Neural progenitor cell (in vitro differentiated cells): ENCODE data around the gene MATN4.
A peak's percentile ranks its signal among the peaks of the same experiment; 100 is the strongest.

ENCODE experiments used
- EZH2 ChIP-seq: fragments of 200-600 bp; sonication (generic); IDR thresholded peaks from 2 replicates; pipeline ENCODE4 v1.6.1; 2017; ENCODE audit warnings: antibody characterized with exemption, mild to moderate bottlenecking, moderate library complexity
- TF ChIP-seq, protein P1 (sequence below): fragments of 200-600 bp; sonication (generic); IDR thresholded peaks from 2 replicates; pipeline ENCODE4 v1.5.1; 2017; ENCODE audit warnings: antibody characterized with exemption, mild to moderate bottlenecking

DNA sequence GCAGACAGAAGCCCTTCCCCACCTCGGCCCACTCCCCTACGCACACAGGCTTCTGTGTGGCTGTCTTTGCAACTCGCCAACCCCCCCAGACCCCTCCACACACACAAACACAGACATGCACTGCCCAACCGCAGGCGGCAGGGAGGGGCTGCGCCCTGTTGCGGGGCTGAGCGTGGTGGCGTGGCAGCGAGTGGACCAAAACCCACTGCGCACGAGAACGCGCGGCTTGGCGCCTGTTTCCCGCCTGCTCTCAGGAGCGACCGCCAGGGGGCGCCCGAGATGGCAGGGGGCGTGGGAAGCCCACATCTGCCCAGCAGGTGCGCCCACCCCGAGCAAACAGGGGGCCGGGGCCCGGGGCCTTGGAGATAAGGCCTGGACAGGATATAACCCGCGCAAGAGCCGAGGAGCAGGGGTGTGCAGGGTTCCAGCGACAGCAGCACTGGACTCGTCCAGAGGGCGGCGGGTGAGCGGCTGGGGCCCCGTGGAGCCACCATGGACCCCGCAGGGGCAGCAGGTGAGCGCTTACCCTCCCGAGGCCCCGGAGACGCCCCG, 1.6 kb downstream of the MATN4 start, which contains the start of gene RBPJL:
- TF ChIP-seq, protein P1, sequence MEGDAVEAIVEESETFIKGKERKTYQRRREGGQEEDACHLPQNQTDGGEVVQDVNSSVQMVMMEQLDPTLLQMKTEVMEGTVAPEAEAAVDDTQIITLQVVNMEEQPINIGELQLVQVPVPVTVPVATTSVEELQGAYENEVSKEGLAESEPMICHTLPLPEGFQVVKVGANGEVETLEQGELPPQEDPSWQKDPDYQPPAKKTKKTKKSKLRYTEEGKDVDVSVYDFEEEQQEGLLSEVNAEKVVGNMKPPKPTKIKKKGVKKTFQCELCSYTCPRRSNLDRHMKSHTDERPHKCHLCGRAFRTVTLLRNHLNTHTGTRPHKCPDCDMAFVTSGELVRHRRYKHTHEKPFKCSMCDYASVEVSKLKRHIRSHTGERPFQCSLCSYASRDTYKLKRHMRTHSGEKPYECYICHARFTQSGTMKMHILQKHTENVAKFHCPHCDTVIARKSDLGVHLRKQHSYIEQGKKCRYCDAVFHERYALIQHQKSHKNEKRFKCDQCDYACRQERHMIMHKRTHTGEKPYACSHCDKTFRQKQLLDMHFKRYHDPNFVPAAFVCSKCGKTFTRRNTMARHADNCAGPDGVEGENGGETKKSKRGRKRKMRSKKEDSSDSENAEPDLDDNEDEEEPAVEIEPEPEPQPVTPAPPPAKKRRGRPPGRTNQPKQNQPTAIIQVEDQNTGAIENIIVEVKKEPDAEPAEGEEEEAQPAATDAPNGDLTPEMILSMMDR = peak; percentile 94
- no peak for TF ChIP-seq EZH2
